HS-27A (cell line): ENCODE measurements around the gene CRYBG3.
"Not testable (repeated sequence)": the region's sequence is repeated elsewhere in the genome, so short reads cannot be mapped to it uniquely, and the experiment has no call there.

Experiments used
- DNase-seq: peaks from one replicate; pipeline ENCODE4 v3.0.0-alpha.2; 2012; ENCODE audit warnings: low read depth, missing footprints

CRYBG3 gene

GRCh38 chr3:97896547-97896946 is 74.7 kb downstream of the CRYBG3 start:
- DNase-seq, result no peak

GRCh38 chr3:97899331-97899730 is 77.5 kb downstream of the CRYBG3 start:
- DNase-seq, result no peak

GRCh38 chr3:97901313-97902248 is 79.8 kb downstream of the CRYBG3 start:
- DNase-seq, result no peak

- not testable (repeated sequence) for DNase-seq
Measured at GRCh38 chr3:97909830-97910229, 88.0 kb downstream of the CRYBG3 start.

GRCh38 chr3:97910236-97910831 is 88.5 kb downstream of the CRYBG3 start:
- DNase-seq, result not testable (repeated sequence)

- no peak for DNase-seq
Measured at GRCh38 chr3:97910931-97911351, 89.1 kb downstream of the CRYBG3 start.

- DNase-seq, result no peak
Measured at GRCh38 chr3:97911459-97911858, 89.6 kb downstream of the CRYBG3 start.

GRCh38 chr3:97914388-97914787 is 92.6 kb downstream of the CRYBG3 start:
- no peak for DNase-seq

- no peak for DNase-seq
Measured at GRCh38 chr3:97916576-97916975, 94.8 kb downstream of the CRYBG3 start.

- DNase-seq, result no peak
Measured at GRCh38 chr3:97917813-97918536, 96.2 kb downstream of the CRYBG3 start.

- no peak for DNase-seq
Measured at GRCh38 chr3:97927704-97928103, 105.9 kb downstream of the CRYBG3 start.

- DNase-seq, result no peak
Measured at GRCh38 chr3:97928986-97929385, 107.2 kb downstream of the CRYBG3 start.

- DNase-seq, result no peak
Measured at GRCh38 chr3:97930018-97930417, 108.2 kb downstream of the CRYBG3 start.

- no peak for DNase-seq
Measured at GRCh38 chr3:97931218-97931617, 109.4 kb downstream of the CRYBG3 start.

GRCh38 chr3:97932387-97932801 is 110.6 kb downstream of the CRYBG3 start:
- no peak for DNase-seq

- no peak for DNase-seq
Measured at GRCh38 chr3:97934980-97935695, 113.3 kb downstream of the CRYBG3 start.

- DNase-seq, result no peak
Measured at GRCh38 chr3:97935842-97936241, 114.0 kb downstream of the CRYBG3 start.

GRCh38 chr3:97937205-97937604 is 115.4 kb downstream of the CRYBG3 start:
- no peak for DNase-seq

GRCh38 chr3:97938444-97938843 is 116.6 kb downstream of the CRYBG3 start:
- DNase-seq, result no peak

GRCh38 chr3:97939401-97939800 is 117.6 kb downstream of the CRYBG3 start:
- no peak for DNase-seq

- no peak for DNase-seq
Measured at GRCh38 chr3:97940034-97940433, 118.2 kb downstream of the CRYBG3 start.
